ENCODE measurements around the gene PHKG2.

PHKG2 gene

DNA sequence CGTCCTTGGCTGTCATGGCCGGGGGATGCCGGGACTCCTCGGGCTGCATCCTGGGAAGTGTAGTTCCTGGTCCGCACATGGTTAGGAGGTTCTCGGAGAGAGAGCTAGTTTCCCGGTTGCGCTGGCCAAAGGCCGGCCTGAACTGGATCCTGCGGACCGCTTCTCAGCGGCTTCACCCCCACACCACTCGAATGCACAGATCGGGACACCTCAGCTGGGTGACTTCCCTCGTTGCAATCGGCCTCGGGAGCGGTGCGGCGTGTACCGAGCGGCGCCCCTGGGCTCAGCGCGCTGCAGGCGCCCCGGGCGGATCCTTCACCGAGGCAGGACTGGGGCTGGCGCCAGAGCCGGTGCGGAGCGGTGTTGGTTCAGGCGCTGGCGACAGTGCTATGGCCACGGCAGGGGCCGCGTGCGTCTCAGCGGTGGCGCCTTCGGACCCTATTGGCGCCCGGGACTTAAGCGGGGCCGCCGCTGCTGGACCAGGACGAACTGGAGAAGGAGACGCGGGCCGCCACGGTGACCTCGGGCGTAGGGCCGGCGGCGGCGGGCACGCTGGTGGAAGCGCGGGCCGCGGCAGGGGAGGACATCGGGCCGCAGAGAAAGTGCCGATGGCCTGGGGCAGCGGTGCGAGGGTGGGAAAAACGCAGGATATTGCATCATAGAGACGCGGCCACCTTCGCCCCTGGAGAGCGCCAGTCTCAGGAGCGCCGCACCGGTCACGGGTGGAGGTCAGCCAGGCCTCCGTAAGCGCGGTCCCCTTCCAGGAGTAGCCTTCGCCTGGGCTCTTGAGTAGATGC is 27.4 kb downstream of the PHKG2 start:
- peak in 13 of 14 donors; percentile 43 to 83 (median 77) for DNase-seq

DNA sequence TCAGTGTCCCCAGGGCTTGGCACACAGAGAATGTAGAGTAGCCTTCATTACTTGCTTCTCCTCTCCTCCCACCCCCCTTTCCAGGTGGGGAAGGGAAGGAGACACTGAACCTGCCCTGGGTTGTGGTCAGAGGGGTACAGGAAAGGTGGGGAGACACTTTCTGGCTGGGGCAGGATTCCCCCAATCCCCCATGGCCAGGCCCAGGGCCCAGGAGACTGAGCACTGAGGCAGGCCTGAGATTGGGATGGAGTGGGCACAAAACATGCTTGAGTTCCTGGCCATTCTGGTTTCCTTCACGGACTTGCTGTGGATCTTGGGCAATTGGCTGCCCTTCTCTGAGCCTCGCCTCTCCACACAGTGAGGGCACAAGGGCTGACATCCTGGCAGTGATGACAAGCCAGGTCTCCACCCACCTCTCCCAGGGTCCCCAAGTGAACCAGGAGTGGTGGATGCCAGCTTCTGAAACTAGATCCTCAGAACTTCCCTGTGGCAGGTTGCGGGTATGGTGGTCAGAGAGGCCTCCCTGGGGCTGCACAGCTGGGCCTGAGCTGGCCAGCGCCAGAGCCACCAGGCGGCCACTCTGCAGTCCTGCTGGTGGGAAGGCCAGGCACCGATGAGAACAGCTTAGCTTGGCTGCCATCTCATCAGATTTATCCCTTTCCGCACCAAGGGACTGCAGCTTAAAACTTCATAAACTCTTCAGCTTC is 29.5 kb downstream of the PHKG2 start:
- no peak for DNase-seq

DNA sequence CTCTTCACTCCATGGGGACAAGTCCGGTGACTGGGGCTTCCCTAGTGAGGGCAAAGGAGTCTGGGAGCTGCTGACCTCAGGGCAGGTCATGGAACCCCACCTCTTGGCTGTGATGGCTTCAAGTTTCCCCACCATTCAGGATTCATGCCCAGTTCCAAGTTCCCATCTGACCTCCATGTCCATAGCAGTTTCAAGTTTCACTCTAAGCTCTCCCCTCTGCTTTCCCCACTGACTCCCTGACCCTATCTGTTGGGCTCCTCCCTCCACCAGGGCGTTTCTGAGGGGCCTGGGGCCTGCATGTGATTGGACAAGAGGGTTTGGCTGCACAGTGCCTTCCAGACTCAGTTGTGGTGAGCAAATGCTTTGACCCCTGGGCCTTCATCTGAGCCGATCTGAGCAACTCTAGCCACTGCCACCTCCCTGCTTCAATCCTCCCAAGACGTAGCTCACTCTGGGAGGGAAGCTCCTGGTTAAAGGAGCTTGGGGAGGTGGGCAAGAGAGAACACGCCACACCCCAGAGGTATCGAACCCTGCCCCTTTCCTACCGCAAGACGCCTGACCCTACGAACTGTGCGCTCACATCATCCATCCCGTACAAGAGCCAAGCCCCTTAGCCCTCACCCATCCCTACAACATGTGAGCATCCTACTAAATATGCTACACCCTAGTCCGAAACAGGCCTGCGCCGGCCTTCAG is 30.5 kb downstream of the PHKG2 start:
- no peak for DNase-seq

DNA sequence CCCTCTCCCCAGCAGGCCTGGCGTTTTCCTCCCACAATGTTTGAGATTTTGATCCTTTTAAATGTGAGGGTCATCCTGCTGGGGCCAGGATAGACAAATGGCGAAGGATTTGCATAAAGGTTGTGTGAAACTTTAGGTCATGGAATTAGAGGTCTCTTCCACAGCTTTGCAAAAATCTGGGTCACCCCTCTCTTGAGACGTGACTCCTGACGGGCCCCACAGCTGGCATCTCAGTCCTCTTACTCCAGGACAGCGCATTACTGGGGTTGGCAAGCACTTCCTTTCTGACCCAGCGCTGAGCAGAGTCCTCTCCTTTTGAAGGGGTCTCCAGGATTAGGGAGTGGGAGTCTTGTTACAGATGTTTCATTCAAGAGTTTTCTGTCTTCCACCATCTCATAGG is 31.4 kb downstream of the PHKG2 start:
- DNase-seq, result no peak

DNA sequence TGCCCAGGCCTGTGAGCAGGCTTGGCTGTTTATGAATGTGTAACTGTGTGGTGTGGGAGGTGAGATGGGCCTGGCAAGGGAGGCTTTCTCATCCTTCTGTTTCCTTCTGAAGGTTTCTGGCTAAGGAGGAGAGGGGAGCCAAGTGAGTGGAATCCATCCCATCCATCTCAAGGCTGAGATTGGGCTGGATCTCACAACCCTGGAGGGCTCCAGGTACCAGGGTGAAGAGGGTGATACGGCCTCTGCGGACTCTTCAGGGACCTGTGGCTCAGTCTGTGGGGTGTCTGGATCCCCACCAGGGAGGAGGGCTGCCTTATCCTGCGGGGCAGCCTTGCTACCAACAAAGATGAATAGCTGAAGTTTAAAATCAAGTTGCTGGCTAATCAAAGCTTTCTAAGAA is 31.8 kb downstream of the PHKG2 start:
- DNase-seq, result no peak

DNA sequence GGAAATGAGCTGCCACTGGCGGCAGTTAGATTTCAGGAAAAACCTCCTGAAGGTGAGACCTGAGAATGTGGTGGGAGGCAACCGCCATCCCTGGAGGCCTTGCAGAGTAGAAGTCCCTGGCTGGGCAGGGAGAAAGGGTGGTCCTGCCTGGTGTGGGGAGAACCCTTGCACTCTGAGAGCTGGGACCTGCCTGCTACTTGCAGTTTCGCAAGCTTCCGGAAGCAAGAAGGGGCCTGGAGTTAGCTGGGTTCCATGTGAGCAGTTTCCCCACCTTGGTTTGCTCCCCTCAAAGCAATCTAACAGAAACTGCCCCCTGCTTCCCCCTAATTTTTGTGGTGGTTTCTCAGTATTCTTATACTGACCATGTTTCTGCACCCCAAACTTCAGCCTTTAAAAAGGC is 32.3 kb downstream of the PHKG2 start:
- no peak for DNase-seq

DNA sequence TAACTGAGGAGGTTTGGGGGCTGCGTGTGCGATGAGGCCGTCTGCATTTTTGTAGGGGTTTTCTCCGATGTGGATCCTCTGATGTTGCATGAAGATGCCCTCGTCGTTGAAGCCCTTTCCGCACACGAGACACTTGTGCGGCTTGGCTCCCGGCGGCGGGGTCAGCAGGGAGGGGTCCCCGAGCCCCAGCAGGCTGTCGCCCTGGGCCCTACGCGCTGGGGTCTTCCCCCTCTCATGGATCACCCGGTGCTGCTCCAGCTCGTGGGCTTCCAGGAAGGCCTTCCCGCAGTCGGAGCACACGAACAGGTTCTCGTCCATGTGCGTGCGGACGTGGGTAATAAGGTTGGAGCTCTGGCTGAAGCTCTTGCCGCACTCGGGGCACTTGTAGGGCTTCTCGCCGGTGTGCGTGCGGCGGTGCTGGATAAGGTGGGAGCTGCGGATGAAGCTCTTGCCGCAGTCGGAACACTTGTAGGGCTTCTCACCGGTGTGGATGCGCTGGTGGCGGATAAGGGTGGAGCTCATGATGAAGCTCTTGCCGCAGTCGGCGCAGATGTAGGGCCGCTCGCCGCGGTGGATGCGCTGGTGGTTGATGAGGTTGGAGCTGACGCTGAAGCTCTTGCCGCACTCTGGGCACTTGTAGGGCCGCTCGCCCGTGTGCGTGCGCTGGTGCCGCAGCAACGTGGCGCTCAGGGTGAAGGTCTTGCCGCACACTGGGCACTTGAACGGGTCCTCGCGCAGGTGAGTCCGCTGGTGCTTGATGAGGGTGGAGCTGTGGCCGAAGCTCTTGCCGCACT is 34.5 kb downstream of the PHKG2 start:
- no peak for DNase-seq

DNA sequence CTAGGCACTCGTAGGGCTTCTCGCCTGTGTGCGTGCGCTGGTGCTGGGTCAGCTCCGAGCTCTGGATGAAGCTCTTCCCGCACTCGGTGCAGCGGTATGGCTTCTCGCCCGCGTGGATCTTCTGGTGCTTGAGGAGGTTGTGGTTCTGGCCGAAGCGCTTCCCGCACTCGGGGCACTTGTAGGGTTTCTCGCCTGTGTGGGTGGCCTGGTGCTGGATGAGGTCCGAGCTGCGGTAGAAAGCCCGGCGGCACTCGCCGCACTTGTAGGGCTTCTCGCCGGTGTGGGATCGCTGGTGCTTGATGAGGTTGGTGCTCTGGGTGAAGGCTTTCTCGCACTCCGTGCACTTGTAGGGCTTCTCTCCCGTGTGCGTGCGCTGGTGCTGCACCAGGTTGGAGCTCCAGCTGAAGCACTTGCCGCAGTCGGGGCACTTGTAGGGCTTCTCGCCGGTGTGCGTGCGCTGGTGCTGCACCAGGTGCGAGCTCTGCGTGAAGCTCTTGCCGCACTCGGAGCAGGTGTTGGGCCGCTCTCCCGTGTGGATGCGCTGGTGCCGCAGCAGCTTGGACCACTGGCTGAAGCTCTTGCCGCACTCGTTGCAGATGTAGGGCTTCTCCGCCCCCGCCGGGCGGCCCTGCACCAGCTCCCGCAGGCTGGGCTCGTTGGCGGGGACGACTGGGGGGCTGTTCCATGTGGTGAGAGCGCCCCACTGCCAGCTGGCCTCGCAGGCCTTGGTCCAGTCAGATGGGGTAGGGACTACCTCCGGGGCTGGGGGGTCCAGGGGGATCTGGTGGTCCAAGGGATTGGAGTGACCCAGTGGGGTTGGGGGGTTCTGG is 35.3 kb downstream of the PHKG2 start:
- no peak for DNase-seq

DNA sequence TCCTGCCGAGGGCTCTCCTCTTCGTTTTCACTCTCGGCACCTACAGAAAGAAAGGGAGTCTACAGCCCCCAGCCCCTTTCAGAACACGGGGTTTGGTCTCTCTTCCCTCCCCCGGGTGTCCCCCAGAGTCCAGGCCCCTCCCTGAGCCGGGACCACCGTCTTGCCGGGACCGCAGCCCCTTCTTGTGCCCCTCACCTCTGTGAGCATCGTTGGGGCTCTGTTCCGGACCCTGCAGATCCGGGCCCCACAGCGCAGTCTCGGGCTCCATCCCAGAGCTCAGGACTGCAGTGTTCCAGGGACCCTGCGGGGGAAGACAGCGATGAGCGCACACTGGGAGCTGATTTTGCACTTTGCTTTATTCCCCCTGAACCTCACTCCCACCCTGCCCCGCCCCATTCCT is 36.0 kb downstream of the PHKG2 start:
- DNase-seq, result no peak

DNA sequence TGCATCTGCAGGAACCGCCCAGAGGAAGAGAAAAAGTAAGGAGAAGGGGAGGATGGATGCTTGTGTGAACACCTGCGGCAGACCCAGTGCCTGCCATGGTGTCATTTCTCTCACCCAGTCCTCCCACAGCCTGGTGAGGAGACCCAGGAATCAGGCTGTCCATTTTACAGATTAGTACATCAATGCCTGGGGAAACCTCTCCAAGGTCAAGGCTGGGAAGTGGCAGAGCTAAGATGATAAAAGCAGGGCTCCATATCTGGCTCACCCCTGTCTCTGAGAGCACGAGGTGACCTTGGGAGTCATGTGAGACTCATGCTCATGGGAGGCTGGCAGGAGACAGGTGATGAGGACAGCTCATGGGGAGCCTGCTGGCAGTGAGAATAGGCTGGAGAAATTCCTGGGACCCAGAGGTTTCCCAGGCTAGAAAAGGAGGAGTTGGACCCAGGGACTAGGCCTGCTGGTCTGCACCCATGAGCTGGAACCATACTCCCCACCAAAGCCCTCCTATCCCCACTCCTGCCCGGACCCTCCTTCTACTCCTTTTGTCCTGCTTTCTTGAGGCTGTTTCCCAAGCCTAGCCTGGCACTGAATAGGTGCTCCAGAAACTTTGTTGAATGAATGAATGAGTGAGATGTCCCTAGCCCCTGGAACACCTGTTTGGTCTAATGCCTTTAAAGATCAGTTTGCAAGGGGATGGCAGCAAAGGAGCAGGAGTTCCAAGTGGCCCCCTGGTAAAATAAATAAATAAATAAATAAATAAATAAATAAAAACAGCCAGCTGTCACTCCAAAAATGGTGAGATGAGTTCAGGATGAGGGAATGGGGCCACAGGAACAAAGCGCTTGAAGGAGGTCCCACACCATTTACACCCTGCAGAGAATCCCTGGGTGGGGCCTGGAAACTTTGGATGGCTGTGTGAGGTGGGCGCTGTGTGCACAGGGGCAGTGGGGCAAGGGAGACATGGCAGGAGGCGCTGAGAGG is 37.2 kb downstream of the PHKG2 start:
- no peak for DNase-seq

DNA sequence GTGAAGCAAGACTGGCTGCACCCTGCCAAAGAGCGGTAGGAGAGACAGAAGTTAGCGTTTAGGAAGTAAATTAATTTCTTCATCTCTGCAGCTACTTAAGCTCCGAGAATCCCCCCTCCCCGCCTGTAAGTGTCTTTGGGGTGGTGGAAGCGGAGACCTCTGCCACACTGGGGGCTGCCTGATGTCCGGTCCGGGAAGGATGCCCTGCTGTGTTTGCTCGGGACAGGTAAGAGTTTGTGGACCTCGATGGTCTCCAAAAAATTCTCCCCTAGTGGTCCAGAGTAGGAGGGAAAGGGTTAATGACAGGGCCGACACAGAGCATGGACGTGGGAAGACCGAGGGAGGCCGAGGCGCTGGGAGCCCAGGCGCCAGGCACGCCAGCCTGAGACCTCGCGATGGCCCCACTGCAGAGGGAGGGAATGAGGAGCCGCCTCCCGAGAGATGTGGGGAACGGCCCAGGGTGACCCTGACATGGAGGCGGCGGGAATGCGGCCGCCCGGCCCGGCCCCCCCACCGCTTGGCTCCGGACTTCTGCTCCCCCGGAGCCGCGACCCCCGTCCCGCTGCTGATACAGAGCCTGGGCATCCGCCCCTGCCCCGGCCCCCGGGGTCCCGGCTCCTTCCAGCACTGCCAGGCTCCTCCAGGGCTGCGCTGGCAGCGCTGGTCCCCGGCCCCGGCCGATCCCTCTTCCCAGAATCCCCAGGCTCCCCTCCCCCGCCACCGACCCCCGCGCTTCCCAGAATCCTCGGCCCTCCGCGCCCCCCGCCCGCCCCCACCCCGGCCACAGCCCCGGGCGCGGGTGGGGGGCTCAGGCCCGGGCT is 38.1 kb downstream of the PHKG2 start:
- DNase-seq, result peak in 1 of 14 donors; percentile 36

DNA sequence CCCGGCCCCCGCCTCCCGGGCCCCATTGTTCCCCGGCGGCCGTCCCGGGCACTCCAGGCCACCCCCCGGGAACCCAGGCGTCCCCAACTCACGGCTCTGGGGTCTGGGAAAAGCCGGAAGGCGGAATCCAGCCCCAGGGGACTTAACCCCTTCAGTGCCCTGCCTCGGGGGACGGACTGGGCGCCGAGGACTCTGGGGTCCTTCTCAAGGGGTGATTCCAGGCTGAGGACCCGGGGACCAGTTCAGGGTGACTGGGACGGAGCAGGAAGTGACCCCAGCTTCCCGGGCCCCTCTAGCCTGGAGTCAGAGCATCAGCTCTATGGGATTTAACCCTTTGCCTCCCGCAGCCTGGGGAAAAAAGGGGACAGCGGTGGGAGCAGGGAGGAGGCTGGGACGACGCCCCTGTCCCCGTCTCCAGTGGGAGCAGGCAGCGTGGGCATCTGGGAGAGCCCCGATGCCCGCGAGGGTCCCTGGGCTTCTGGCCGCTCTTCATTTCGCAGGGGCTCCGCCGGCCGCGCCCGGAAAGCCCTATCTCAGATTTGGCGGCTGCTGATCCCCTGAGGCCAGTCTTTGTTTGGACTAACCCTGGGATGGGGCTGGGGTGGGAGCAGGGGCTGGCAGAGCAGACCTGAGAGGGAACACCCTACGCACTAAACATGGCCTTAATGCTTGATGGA is 38.8 kb downstream of the PHKG2 start, which contains the start of gene ZNF629:
TSS of gene ZNF629 (minus strand) at position 270 of the 677 bp plus-strand sequence. CDS start 2,723 bp downstream, outside the sequence.
- DNase-seq, result peak in 12 of 14 donors; percentile 51 to 84 (median 66)

DNA sequence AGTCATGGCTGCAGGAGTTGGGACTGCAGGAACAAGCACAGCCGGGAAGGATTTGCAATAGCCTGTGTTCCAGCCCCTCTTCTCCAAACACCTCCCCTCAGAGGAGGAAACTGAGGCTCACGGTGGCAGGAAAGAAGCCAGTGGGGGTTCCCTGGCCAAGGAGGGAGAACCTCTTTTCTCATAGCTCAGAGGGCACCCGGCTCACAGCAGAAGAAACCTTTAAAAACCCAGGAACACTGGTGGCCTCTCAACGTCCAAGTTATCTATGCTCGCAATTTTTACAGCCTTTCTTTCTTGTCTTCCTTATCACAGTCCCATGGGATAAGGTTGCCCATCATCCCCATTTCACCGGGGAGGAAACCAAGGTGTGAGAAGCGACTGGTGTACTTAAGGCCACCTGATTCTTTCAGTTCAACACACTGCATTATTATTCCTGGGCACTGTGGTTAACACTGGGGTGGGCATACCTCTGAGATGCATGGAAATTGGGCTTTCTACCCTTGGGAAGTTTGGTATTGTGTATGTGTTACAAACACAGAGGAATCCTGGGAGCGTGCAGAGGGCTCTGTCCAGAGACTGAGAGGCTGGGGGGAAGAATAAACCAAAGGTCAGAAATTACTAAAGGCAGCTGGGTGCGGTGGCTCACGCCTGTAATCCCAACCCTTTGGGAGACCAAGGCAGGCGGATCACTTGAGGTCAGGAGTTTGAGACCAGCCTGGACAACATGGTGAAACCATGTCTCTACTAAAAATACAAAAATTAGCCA is 39.6 kb downstream of the PHKG2 start:
- DNase-seq, result peak in 2 of 14 donors; percentile 28 to 59

DNA sequence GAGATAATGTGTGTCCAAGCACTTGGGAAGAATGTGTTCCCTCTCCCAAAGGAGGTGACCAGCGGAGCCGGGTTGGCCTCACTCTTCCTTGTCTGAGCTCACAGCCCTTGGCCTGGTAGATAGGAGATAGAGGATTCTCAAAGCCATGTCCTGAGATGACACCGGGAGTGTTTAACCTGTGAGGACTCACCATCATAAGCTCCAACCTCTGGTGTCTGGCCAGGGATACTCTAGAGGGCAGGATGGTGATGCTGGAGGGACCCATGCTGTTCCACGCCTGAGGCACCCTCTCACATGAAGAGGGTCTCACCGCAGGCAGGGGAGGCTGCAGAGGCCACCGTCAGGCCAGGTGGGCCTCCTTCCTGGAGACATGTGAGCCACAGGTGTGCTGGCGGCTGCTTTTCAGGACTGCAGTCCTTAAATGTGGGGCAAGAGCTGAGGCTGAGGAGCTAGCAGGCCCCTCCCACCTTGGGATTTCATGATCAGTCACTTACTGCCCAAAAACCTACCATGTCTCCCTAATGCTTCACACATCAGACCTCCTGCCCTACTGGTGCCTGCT is 45.4 kb downstream of the PHKG2 start:
- DNase-seq, result no peak

DNA sequence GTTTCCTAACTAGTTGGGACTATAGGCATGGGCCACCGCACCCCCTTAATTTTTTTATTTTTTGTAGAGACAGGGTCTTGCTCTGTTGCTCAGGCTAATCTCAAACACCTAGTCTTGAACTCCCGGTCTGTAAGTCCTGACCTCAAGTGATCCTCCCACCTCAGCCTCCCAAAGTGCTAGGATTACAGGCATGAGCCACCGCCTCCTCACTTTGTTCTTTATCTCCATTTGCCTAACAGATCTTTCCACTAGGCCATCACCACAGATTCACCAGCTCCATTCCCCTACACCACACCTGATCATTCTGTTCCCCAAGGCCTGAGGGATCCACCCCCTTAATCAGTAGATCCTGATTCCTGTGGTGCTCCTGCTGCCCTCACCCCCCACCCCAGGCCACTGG is 46.4 kb downstream of the PHKG2 start:
- DNase-seq, result no peak

DNA sequence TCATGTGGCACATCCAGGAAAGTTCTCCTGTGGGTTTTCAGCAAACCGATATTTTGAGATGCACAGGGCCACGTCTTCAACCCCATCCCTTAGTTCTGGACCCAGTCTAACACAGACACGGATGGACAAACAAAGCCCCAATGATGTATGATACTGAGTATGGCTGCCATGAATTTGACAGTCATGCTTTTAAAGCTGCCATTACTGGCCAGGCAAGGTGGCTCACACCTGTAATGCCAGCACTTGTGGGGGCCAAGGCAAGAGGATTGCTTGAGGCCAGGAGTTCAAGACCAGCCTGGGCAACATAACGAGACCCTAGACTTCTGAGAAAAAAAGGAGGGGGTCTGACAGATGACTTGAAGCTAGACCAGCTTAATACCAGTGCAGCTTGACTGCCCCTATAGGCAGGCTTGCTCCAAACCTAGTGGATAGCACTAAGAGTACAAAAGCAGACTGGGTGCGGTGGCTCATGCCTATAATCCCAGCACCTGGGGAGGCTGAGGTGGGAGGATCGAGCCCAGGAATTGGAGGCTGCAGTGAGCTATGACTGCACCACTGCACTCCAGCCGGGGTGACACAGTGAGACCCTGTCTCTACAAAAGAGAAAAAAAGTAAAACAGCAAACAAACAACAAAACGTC is 49.6 kb downstream of the PHKG2 start:
- DNase-seq, result no peak

All from C1 segment of cervical spinal cord (tissue), 14 donors.